HG02571 (cell line): Measurements from ENCODE around the gene TBC1D1.

Experiments used
- ATAC-seq: cut with Tn5 transposase; IDR thresholded peaks from one replicate; pipeline ENCODE4 v1.9.1; 2021; ENCODE audit warnings: mild to moderate bottlenecking, moderate library complexity; ENCODE audit not compliant: unreplicated experiment

The TBC1D1 gene

GRCh38 chr4:38178392-38178995, 287.6 kb downstream of the TBC1D1 start:
- ATAC-seq: no peak

- ATAC-seq: no peak
Observed at GRCh38 chr4:38179690-38180377, 288.9 kb downstream of the TBC1D1 start.

- no peak for ATAC-seq
Observed at GRCh38 chr4:38180456-38180855, 289.6 kb downstream of the TBC1D1 start.

GRCh38 chr4:38181286-38181685, 290.4 kb downstream of the TBC1D1 start:
- no peak for ATAC-seq

GRCh38 chr4:38182334-38182998, 291.6 kb downstream of the TBC1D1 start:
- no peak for ATAC-seq

GRCh38 chr4:38184404-38184803, 293.5 kb downstream of the TBC1D1 start:
- ATAC-seq: no peak

GRCh38 chr4:38185406-38186144, 294.7 kb downstream of the TBC1D1 start:
- no peak for ATAC-seq

GRCh38 chr4:38188136-38188535, 297.3 kb downstream of the TBC1D1 start:
- ATAC-seq: no peak

GRCh38 chr4:38188631-38189101, 297.8 kb downstream of the TBC1D1 start:
- no peak for ATAC-seq
